Activated CD8-positive, alpha-beta T cell treated with anti-CD3 and anti-CD28 coated beads for 36 hours (primary cell): ENCODE measurements around the gene SSTR3. TPM values are rescaled to one million over a fixed set of nuclear protein-coding genes. Genes with fewer than 3 reads are reported as not detected.
A peak's percentile ranks its signal among the peaks of the same experiment; 100 is the strongest.

ENCODE experiments used
- ATAC-seq: fragments of 200-7000 bp; cut with Tn5 transposase; one replicate; pipeline ENCODE4 v1.10.0; 2021; ENCODE audit warnings: mild to moderate bottlenecking, moderate library complexity
- CTCF ChIA-PET: fragments of 350-600 bp; sonication (Branson Sonifier 250); formaldehyde crosslinking; loops from one replicate; lab custom pipeline; 2021; ENCODE audit warnings: antibody characterized with exemption; lab: Charles Lee
- POLR2A ChIA-PET: fragments of 350-600 bp; sonication (Branson Sonifier 250); formaldehyde crosslinking; loops from one replicate; lab custom pipeline; 2021; ENCODE audit warnings: antibody characterized with exemption; lab: Charles Lee
- DNase-seq: peaks from one replicate; pipeline ENCODE4 v3.0.0-alpha.2; 2020
- H3K27ac Mint-ChIP-seq: one replicate; pipeline ENCODE4 v1.8.0; 2021; ENCODE audit warnings: mild to moderate bottlenecking, mixed read lengths
- H3K27me3 Mint-ChIP-seq: one replicate; pipeline ENCODE4 v1.8.0; 2021; ENCODE audit warnings: mixed read lengths
- H3K36me3 Mint-ChIP-seq: one replicate; pipeline ENCODE4 v1.8.0; 2021; ENCODE audit warnings: low read depth, mixed read lengths
- H3K4me1 Mint-ChIP-seq: one replicate; pipeline ENCODE4 v1.8.0; 2021; ENCODE audit warnings: low read depth, mixed read lengths
- H3K4me3 Mint-ChIP-seq: one replicate; pipeline ENCODE4 v1.8.0; 2021; ENCODE audit warnings: mild to moderate bottlenecking, moderate library complexity, mixed read lengths
- H3K9me3 Mint-ChIP-seq: one replicate; pipeline ENCODE4 v1.8.0; 2021; ENCODE audit warnings: mixed read lengths
- CTCF ChIP-seq: fragments of 200-600 bp; IDR thresholded peaks from one replicate; pipeline ENCODE4 v1.8.0; 2022; ENCODE audit warnings: antibody characterized with exemption, mild to moderate bottlenecking
- intact Hi-C: fragments of 100-400 bp; cut with micrococcal nuclease; formaldehyde crosslinking; loops from one replicate; pipeline ENCODE4 v1.10.0; 2022
- total RNA-seq, 2 experiments: library from RNA; stranded (reverse); gene quantifications; one replicate each; pipeline ENCODE4 v1.2.3, GENCODE V29; 2021

SSTR3 gene
- total RNA-seq, 2 experiments from 2014 or later, result 7.9 to 8.5 TPM

- peak overlapping the region; percentile 64 for H3K27ac Mint-ChIP-seq
- H3K36me3 Mint-ChIP-seq, result no peaks in the 10 kb centered on the region
- intact Hi-C loops, result no loop called here
- ChIA-PET POLR2A (interaction anchor here (1.0 to 2.4 kb wide), 6 partner anchors 9 to 71 kb away, joined by 3 to 9 read pairs (median 4); no protein-coding TSS in a partner anchor), CTCF (interaction anchor here (1.5 to 3.8 kb wide), 4 partner anchors 8 to 53 kb away, joined by 4 to 29 read pairs (median 9); partner anchors contain the start of gene RAC2)
- DNase-seq (peak; percentile 47), ATAC-seq (peak; percentile 21)
- TF ChIP-seq CTCF, result no peak
- peaks cover 52% of the 10 kb centered on the region for H3K4me1 Mint-ChIP-seq
- no peaks in the 10 kb centered on the region for H3K9me3 Mint-ChIP-seq
- no peaks in the 10 kb centered on the region for H3K27me3 Mint-ChIP-seq
- H3K4me3 Mint-ChIP-seq, result no peak overlapping the region
Measured at GRCh38 chr22:37207981-37208380, 4.3 kb downstream of the SSTR3 start.

- DNase-seq (peak; percentile 1), ATAC-seq (no peak)
- Mint-ChIP-seq H3K9me3 (no peaks in the 10 kb centered on the region), H3K4me1 (peaks cover 50% of the 10 kb centered on the region), H3K36me3 (no peaks in the 10 kb centered on the region), H3K4me3 (no peak overlapping the region), H3K27ac (no peak overlapping the region), H3K27me3 (no peaks in the 10 kb centered on the region)
- ChIA-PET CTCF (interaction anchor here (1.5 to 3.8 kb wide), 3 partner anchors 7 to 53 kb away, joined by 4 to 29 read pairs (median 13); partner anchors contain the start of gene RAC2), POLR2A (interaction anchor here (1.0 to 2.4 kb wide), 3 partner anchors 10 to 85 kb away, joined by 3 to 8 read pairs (median 5); no protein-coding TSS in a partner anchor)
- intact Hi-C loops, result no loop called here
- no peak for TF ChIP-seq CTCF
Measured at GRCh38 chr22:37206841-37207821, 5.1 kb downstream of the SSTR3 start.

- DNase-seq (peak; percentile 7), ATAC-seq (no peak)
- Mint-ChIP-seq H3K27me3 (no peaks in the 10 kb centered on the region), H3K4me1 (peaks cover 49% of the 10 kb centered on the region), H3K4me3 (no peak overlapping the region), H3K36me3 (no peaks in the 10 kb centered on the region), H3K27ac (no peak overlapping the region), H3K9me3 (no peaks in the 10 kb centered on the region)
- ChIA-PET CTCF (interaction anchor here (1.5 to 3.4 kb wide), 2 partner anchors 11 to 54 kb away, joined by 6 to 13 read pairs; no protein-coding TSS in a partner anchor), POLR2A (interaction anchor here (0.8 to 2.4 kb wide), 5 partner anchors 11 to 86 kb away, joined by 3 to 9 read pairs (median 5); no protein-coding TSS in a partner anchor)
- intact Hi-C loops, result no loop called here
- no peak for TF ChIP-seq CTCF
Measured at GRCh38 chr22:37206118-37206840, 6.0 kb downstream of the SSTR3 start.

GRCh38 chr22:37205046-37205445 lies 7.2 kb downstream of the SSTR3 start:
- no peaks in the 10 kb centered on the region for H3K9me3 Mint-ChIP-seq
- no peaks in the 10 kb centered on the region for H3K36me3 Mint-ChIP-seq
- H3K4me3 Mint-ChIP-seq, result no peak overlapping the region
- POLR2A ChIA-PET, result interaction anchor here (1.2 to 1.6 kb wide), 2 partner anchors 17 to 38 kb away, joined by 3 to 9 read pairs; no protein-coding TSS in a partner anchor
- ATAC-seq (no peak), DNase-seq (peak; percentile 8)
- no peak for TF ChIP-seq CTCF
- intact Hi-C loops, result no loop called here
- H3K27ac Mint-ChIP-seq, result no peak overlapping the region
- CTCF ChIA-PET, result interaction anchor here (1.5 to 3.4 kb wide), 2 partner anchors 12 to 55 kb away, joined by 6 to 13 read pairs; no protein-coding TSS in a partner anchor
- H3K27me3 Mint-ChIP-seq, result no peaks in the 10 kb centered on the region
- peaks cover 57% of the 10 kb centered on the region for H3K4me1 Mint-ChIP-seq
